Measurements from ENCODE around the gene FOXA2. TPM values are rescaled to one million over a fixed set of nuclear protein-coding genes. Genes with fewer than 3 reads are reported as not detected.

Gene FOXA2
- polyA plus RNA-seq, 3 donors: not detected

DNA sequence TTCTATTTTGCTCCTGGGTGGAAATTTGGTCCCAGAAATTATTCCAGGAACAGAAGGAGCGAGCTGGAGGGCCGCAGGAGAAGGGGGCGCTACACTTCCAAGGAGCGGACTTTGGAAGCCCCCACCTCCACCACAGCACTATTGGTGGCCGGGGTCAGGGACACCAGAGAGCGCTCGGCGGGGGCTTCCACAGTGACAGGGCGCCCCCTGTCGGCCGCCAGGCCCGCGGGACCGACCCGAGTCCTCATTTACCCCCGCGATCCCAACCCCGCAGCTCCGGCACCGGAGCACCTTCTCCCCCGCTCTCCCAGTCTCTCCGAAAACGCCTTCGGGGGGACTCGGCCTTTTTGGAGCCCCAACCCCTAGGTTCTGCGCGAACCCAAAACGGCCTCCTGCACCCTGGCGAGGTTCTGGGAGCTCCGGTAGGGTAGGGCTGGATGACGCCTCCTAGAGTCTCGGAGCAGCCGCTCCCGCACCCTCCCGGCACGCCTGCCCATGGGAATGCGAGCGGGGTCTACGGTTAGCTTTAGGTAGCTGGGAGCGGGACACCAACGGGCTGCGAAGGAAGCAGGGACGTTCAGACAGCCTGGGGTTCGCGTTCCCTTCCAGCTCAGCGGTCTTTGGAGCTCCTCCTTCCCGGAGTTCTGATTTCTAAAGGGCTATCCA, 2.4 kb upstream of the FOXA2 start:
- Mint-ChIP-seq H3K27ac (peak overlapping the region in 1 of 7 donors; percentile 50), H3K4me3 (peak overlapping the region in 1 of 2 donors; percentile 85), H3K4me1 (peaks cover 4% of the 10 kb centered on the region), H3K9me3 (peaks cover 0 to 16% (median 4%) of the 10 kb centered on the region in 7 donors), H3K27me3 (ENCODE audit: low read depth in 3 of 3) (peaks cover 78 to 91% (median 81%) of the 10 kb centered on the region in 3 donors), H3K36me3 (peaks cover 0 to 2% of the 10 kb centered on the region in 2 donors)
- no peak overlapping the region for H3K4me2 ChIP-seq (replicated peaks; ENCODE audit: extremely low read depth, low read length, poor library complexity, severe bottlenecking)
- no peaks in the 10 kb centered on the region for H3K36me3 ChIP-seq (replicated peaks in 1 of 2; ENCODE audit: control insufficient read depth in 1 of 2, insufficient read depth in 2 of 2, low read length in 2 of 2)
- intact Hi-C loops (cut with micrococcal nuclease): loop anchor here in 1 of 2 donors (5.0 kb wide), 1 partner anchor 249 kb away; no protein-coding TSS in a partner anchor
- H3K4me3 ChIP-seq (replicated peaks in 1 of 3; ENCODE audit: low read depth in 2 of 3, low read length in 3 of 3): no peak overlapping the region
- H2AFZ ChIP-seq (ENCODE audit: insufficient read depth, low read depth, low read length, poor library complexity, severe bottlenecking): no peak overlapping the region
- peaks cover 5 to 19% of the 10 kb centered on the region in 2 donors for H3K9me3 ChIP-seq (replicated peaks in 1 of 2; ENCODE audit: control insufficient read depth in 1 of 2, insufficient read depth in 1 of 2, low read length in 2 of 2)
- peaks cover 76 to 94% of the 10 kb centered on the region in 2 donors for H3K27me3 ChIP-seq (ENCODE audit: control insufficient read depth in 2 of 2, insufficient read depth in 2 of 2, low read length in 2 of 2)
- TF ChIP-seq, protein P1, sequence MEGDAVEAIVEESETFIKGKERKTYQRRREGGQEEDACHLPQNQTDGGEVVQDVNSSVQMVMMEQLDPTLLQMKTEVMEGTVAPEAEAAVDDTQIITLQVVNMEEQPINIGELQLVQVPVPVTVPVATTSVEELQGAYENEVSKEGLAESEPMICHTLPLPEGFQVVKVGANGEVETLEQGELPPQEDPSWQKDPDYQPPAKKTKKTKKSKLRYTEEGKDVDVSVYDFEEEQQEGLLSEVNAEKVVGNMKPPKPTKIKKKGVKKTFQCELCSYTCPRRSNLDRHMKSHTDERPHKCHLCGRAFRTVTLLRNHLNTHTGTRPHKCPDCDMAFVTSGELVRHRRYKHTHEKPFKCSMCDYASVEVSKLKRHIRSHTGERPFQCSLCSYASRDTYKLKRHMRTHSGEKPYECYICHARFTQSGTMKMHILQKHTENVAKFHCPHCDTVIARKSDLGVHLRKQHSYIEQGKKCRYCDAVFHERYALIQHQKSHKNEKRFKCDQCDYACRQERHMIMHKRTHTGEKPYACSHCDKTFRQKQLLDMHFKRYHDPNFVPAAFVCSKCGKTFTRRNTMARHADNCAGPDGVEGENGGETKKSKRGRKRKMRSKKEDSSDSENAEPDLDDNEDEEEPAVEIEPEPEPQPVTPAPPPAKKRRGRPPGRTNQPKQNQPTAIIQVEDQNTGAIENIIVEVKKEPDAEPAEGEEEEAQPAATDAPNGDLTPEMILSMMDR (IDR thresholded peaks at IDR 0.05): peak; percentile 26
- no peaks in the 10 kb centered on the region for H3K79me2 ChIP-seq (ENCODE audit: insufficient read depth, low read length)
- H3K4me1 ChIP-seq (ENCODE audit: control insufficient read depth in 1 of 2, insufficient read depth in 2 of 2, low read length in 2 of 2): no peaks in the 10 kb centered on the region
- H4K20me1 ChIP-seq (ENCODE audit: insufficient read depth, low read length): no peaks in the 10 kb centered on the region
- 11% methylated on average over 45 of the region's 47 CpGs for WGBS (ENCODE audit: insufficient coverage)
- H3K27ac ChIP-seq (ENCODE audit: low read depth in 1 of 2, low read length in 2 of 2): no peak overlapping the region
- H3K9ac ChIP-seq (ENCODE audit: insufficient read depth, low read length, poor library complexity, severe bottlenecking): no peak overlapping the region
- DNase-seq: no peak

DNA sequence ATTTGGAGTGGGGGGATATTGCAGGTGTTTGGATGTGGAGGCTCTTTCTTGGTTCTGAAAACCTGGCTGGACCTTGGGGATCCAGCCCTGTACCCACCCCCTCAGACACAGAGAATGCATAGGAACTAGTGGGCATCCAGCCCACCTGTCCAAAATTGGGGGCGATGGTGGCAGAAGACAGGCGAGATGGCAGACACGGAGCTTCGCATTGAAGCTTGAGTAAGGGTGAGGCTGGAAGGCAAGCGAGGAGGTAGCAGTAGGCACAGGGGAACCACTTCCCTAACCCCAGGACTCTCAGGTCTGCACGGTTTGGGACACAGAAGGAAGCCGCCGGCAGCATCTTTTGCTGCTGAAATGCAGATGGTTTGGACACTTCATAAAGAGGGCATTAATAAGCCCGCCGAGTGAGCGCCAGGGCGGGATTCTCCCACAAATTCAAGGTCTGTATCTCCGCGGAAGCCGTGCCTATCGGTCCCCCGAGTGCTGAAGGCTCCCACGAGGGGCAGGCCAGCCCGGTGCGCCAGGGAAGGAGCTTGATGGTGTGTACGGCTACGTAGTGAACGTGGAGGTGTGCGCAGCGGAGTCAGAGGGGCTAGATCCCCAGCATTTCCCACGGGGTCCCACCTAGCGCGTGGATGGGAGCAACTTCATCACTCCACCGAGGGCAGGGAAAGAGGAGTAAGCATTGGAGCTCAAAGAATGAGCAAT, 1.6 kb upstream of the FOXA2 start:
- intact Hi-C loops (cut with micrococcal nuclease): loop anchor here in 1 of 2 donors (5.0 kb wide), 1 partner anchor 249 kb away; no protein-coding TSS in a partner anchor
- Histone ChIP-seq H3K4me2 (replicated peaks; ENCODE audit: extremely low read depth, low read length, poor library complexity, severe bottlenecking) (no peak overlapping the region), H3K27ac (ENCODE audit: low read depth in 1 of 2, low read length in 2 of 2) (no peak overlapping the region), H3K9ac (ENCODE audit: insufficient read depth, low read length, poor library complexity, severe bottlenecking) (no peak overlapping the region), H2AFZ (ENCODE audit: insufficient read depth, low read depth, low read length, poor library complexity, severe bottlenecking) (no peak overlapping the region), H3K27me3 (ENCODE audit: control insufficient read depth in 2 of 2, insufficient read depth in 2 of 2, low read length in 2 of 2) (peaks cover 73 to 94% of the 10 kb centered on the region in 2 donors), H3K79me2 (ENCODE audit: insufficient read depth, low read length) (no peaks in the 10 kb centered on the region), H3K4me3 (replicated peaks in 1 of 3; ENCODE audit: low read depth in 2 of 3, low read length in 3 of 3) (no peak overlapping the region), H3K36me3 (replicated peaks in 1 of 2; ENCODE audit: control insufficient read depth in 1 of 2, insufficient read depth in 2 of 2, low read length in 2 of 2) (no peaks in the 10 kb centered on the region), H4K20me1 (ENCODE audit: insufficient read depth, low read length) (no peaks in the 10 kb centered on the region), H3K4me1 (ENCODE audit: control insufficient read depth in 1 of 2, insufficient read depth in 2 of 2, low read length in 2 of 2) (no peaks in the 10 kb centered on the region), H3K9me3 (replicated peaks in 1 of 2; ENCODE audit: control insufficient read depth in 1 of 2, insufficient read depth in 1 of 2, low read length in 2 of 2) (peaks cover 5 to 23% of the 10 kb centered on the region in 2 donors)
- H3K4me3 Mint-ChIP-seq: peak overlapping the region in 1 of 2 donors; percentile 85
- peaks cover 0 to 5% of the 10 kb centered on the region in 2 donors for H3K36me3 Mint-ChIP-seq
- H3K27ac Mint-ChIP-seq: peak overlapping the region in 1 of 7 donors; percentile 50
- peaks cover 83 to 91% (median 87%) of the 10 kb centered on the region in 3 donors for H3K27me3 Mint-ChIP-seq (ENCODE audit: low read depth in 3 of 3)
- H3K9me3 Mint-ChIP-seq: peaks cover 0 to 19% (median 5%) of the 10 kb centered on the region in 7 donors
- WGBS (ENCODE audit: insufficient coverage): 12% methylated on average over 21 of the region's 29 CpGs
- TF ChIP-seq, protein P1 (IDR thresholded peaks at IDR 0.05): no peak
- no peak for DNase-seq
- peaks cover 4% of the 10 kb centered on the region for H3K4me1 Mint-ChIP-seq

All from CD14-positive monocyte (primary cell).